ENCODE results near the gene KAT7.
A peak's percentile ranks its signal among the peaks of the same experiment; 100 is the strongest.

KAT7 gene

GRCh38 chr17:49871211-49871610 is 82.7 kb downstream of the KAT7 start:
- Histone ChIP-seq H3K4me1 (ENCODE audit: insufficient read depth, low read length) (peaks cover 44% of the 10 kb centered on the region), H3K9me3 (ENCODE audit: control insufficient read depth, insufficient read depth, low read length) (no peaks in the 10 kb centered on the region), H3K9ac (ENCODE audit: low read depth, low read length) (no peak overlapping the region), H3K36me3 (ENCODE audit: insufficient read depth, low read length) (no peaks in the 10 kb centered on the region)

- peaks cover 37% of the 10 kb centered on the region for H3K4me1 ChIP-seq (ENCODE audit: insufficient read depth, low read length)
- H3K36me3 ChIP-seq (ENCODE audit: insufficient read depth, low read length): no peaks in the 10 kb centered on the region
- H3K9me3 ChIP-seq (ENCODE audit: control insufficient read depth, insufficient read depth, low read length): no peaks in the 10 kb centered on the region
- H3K9ac ChIP-seq (ENCODE audit: low read depth, low read length): no peak overlapping the region
These were observed 84.4 kb downstream of the KAT7 start for GRCh38 chr17:49872754-49873377.

GRCh38 chr17:49873466-49873865 is 85.0 kb downstream of the KAT7 start:
- peaks cover 37% of the 10 kb centered on the region for H3K4me1 ChIP-seq (ENCODE audit: insufficient read depth, low read length)
- H3K36me3 ChIP-seq (ENCODE audit: insufficient read depth, low read length): no peaks in the 10 kb centered on the region
- H3K9me3 ChIP-seq (ENCODE audit: control insufficient read depth, insufficient read depth, low read length): no peaks in the 10 kb centered on the region
- no peak overlapping the region for H3K9ac ChIP-seq (ENCODE audit: low read depth, low read length)

- no peaks in the 10 kb centered on the region for H3K9me3 ChIP-seq (ENCODE audit: control insufficient read depth, insufficient read depth, low read length)
- H3K36me3 ChIP-seq (ENCODE audit: insufficient read depth, low read length): no peaks in the 10 kb centered on the region
- H3K9ac ChIP-seq (ENCODE audit: low read depth, low read length): no peak overlapping the region
- H3K4me1 ChIP-seq (ENCODE audit: insufficient read depth, low read length): peaks cover 35% of the 10 kb centered on the region
These were observed 85.4 kb downstream of the KAT7 start for GRCh38 chr17:49873926-49874325.

GRCh38 chr17:49874911-49875310 is 86.4 kb downstream of the KAT7 start:
- H3K4me1 ChIP-seq (ENCODE audit: insufficient read depth, low read length): peaks cover 39% of the 10 kb centered on the region
- H3K9me3 ChIP-seq (ENCODE audit: control insufficient read depth, insufficient read depth, low read length): no peaks in the 10 kb centered on the region
- no peaks in the 10 kb centered on the region for H3K36me3 ChIP-seq (ENCODE audit: insufficient read depth, low read length)
- no peak overlapping the region for H3K9ac ChIP-seq (ENCODE audit: low read depth, low read length)

- no peaks in the 10 kb centered on the region for H3K9me3 ChIP-seq (ENCODE audit: control insufficient read depth, insufficient read depth, low read length)
- H3K36me3 ChIP-seq (ENCODE audit: insufficient read depth, low read length): no peaks in the 10 kb centered on the region
- H3K4me1 ChIP-seq (ENCODE audit: insufficient read depth, low read length): peaks cover 38% of the 10 kb centered on the region
- peak overlapping the region; percentile 4; the same call in 1 of the 2 replicates for H3K9ac ChIP-seq (ENCODE audit: low read depth, low read length)
These were observed 87.2 kb downstream of the KAT7 start for GRCh38 chr17:49875685-49876084.

DNA sequence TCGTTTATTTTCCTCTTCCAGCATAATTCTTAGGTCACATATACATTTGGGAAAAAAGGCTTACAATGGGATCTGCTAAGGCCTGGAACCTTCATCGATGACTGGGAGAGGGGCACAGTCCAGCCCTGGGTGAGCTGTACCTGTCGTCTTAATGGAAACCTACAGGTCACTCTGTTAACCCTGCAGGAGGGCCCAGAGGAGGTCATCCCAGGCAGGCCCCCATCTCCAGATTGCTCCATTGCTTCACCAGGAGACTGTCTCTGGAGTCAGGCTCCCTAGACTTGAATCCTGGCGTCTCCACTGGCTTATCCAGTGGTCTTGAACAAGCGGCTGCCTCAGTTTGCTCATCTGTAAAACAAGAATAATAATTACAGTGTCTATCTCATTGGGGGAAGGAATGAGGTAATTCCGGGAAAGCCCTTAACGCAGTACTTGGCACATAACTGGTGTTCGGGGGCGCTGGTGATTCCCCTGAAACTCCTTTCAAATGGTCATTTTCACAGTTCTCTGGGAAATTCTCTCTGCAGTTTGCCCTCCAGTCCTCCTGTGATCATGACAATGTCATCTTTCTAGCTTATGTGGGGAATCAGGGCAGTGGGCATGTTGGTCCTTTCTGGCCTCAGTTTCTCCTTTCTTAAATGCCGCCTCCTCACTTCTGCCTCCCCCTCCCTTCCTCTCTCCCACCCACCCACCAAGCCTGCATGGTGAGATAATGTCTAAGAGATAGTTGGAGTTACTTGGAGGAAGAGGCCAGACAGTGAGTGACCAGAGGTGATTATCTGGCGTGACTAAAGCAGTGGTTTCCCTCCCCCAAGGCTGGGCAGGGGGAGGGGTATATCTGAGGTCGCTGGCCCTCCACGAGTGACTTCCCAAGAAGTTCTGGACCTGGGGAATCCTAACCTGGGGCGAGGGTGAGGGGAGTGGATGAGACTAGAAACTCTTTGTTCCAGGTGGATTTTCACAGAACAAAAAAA is 90.7 kb downstream of the KAT7 start:
- Histone ChIP-seq H3K36me3 (ENCODE audit: insufficient read depth, low read length) (no peaks in the 10 kb centered on the region), H3K9me3 (ENCODE audit: control insufficient read depth, insufficient read depth, low read length) (no peaks in the 10 kb centered on the region), H3K9ac (ENCODE audit: low read depth, low read length) (peak overlapping the region; percentile 68; the same call in 1 of the 2 replicates), H3K4me1 (ENCODE audit: insufficient read depth, low read length) (peaks cover 30% of the 10 kb centered on the region)

DNA sequence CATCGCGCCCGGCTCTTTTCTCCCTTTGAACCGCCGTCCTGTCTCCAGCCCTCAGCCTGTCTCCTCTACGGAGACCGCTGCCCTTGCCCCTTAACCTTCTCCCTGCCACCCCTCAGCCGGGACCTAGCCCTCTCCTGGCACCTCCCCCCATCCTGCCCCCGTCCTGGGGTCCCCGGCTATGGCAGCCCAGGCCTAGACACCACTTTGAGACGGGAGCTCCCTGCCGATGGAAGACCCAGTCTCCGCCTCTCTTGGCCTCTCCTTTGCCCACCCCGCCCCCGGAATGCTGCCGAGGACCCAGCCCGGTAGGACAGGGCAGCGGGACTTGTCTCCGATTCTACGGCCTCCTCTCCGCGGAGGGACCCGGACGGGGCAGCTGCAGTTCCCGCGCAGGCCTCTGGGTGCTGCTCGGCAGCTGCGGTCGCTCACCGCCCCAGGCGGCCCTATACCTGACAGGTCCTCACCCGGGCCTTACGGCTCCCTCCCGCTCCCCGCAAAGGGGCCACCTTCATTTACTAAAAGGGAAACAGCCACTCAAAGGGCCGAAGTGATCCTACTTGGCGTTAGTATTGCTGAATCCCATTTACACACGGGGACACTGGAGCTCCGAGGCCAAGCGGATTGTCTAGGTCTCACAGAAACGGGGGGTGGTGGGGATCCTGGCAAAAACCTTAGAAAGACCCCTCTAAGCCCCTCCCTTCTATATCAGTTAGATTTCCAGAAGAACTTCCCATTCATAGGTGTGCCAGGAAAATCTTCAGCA is 92.0 kb downstream of the KAT7 start:
- peaks cover 24% of the 10 kb centered on the region for H3K4me1 ChIP-seq (ENCODE audit: insufficient read depth, low read length)
- peak overlapping the region; percentile 68 for H3K9ac ChIP-seq (ENCODE audit: low read depth, low read length)
- H3K9me3 ChIP-seq (ENCODE audit: control insufficient read depth, insufficient read depth, low read length): no peaks in the 10 kb centered on the region
- no peaks in the 10 kb centered on the region for H3K36me3 ChIP-seq (ENCODE audit: insufficient read depth, low read length)

DNA sequence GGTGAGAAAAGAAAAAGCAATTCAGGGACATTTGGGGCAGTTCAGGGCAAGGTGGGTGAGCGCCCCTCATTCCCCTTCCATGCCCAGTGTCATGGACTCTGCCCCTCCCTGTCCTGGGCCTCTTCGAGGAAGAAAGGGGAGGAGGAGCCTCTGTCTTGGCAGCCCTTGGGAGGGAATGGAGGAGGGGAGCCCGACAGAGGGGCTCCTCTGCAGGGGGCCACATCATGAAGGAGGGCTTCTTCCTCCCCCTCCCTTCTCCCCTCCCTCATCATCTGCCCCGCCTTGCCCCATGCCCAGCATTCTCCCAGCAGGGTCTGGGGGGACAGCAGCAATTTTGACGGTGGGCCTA is 92.5 kb downstream of the KAT7 start:
- H3K9me3 ChIP-seq (ENCODE audit: control insufficient read depth, insufficient read depth, low read length): no peaks in the 10 kb centered on the region
- no peaks in the 10 kb centered on the region for H3K36me3 ChIP-seq (ENCODE audit: insufficient read depth, low read length)
- peak overlapping the region; percentile 68; the same call in 1 of the 2 replicates for H3K9ac ChIP-seq (ENCODE audit: low read depth, low read length)
- peaks cover 21% of the 10 kb centered on the region for H3K4me1 ChIP-seq (ENCODE audit: insufficient read depth, low read length)

GRCh38 chr17:49882434-49882833 is 94.0 kb downstream of the KAT7 start:
- Histone ChIP-seq H3K9ac (ENCODE audit: low read depth, low read length) (no peak overlapping the region), H3K36me3 (ENCODE audit: insufficient read depth, low read length) (no peaks in the 10 kb centered on the region), H3K9me3 (ENCODE audit: control insufficient read depth, insufficient read depth, low read length) (no peaks in the 10 kb centered on the region), H3K4me1 (ENCODE audit: insufficient read depth, low read length) (peaks cover 24% of the 10 kb centered on the region)

All from ES-I3 (cell line).